Neural cell (in vitro differentiated cells): ENCODE data around the gene ATP5ME. TPM values are rescaled to one million over a fixed set of nuclear protein-coding genes. Genes with fewer than 3 reads are reported as not detected.

Experiments
- H2AFZ ChIP-seq: fragments of 200-600, 300-800 bp; sonication (generic), shearing (Covaris generic); 2 replicates; pipeline ENCODE4 v1.6.0; 2014; ENCODE audit warnings: low read depth, mild to moderate bottlenecking, antibody characterized with exemption, low read length, moderate library complexity
- H3F3A ChIP-seq: fragments of 200-600 bp; shearing (Covaris generic); 2 replicates; pipeline ENCODE4 v1.6.1; 2016; ENCODE audit warnings: mild to moderate bottlenecking, moderate library complexity, mixed read lengths, antibody characterized with exemption, low read length; ENCODE audit not compliant: insufficient read depth, poor library complexity, severe bottlenecking
- H3K27ac ChIP-seq: fragments of 200-600, 300-800 bp; sonication (generic), shearing (Covaris generic); 2 replicates; pipeline ENCODE4 v1.5.1; 2014; ENCODE audit warnings: mild to moderate bottlenecking, low read length, moderate library complexity
- H3K27me3 ChIP-seq: fragments of 300-800, 200-600 bp; sonication (generic), shearing (Covaris generic); 2 replicates; pipeline ENCODE4 v1.6.0; 2014; ENCODE audit warnings: mild to moderate bottlenecking, low read depth, low read length, moderate library complexity; ENCODE audit not compliant: insufficient read depth
- H3K36me3 ChIP-seq: fragments of 300-800, 200-600 bp; sonication (generic), shearing (Covaris generic); 2 replicates; pipeline ENCODE4 v1.5.1; 2014; ENCODE audit warnings: mild to moderate bottlenecking, antibody characterized with exemption, low read length, moderate library complexity; ENCODE audit not compliant: insufficient read depth
- H3K4me2 ChIP-seq: fragments of 300-800, 200-600 bp; sonication (generic), shearing (Covaris generic); 2 replicates; pipeline ENCODE4 v1.6.0; 2014; ENCODE audit warnings: mild to moderate bottlenecking, low read length
- H3K4me3 ChIP-seq: fragments of 300-800, 200-600 bp; sonication (generic), shearing (Covaris generic); 2 replicates; pipeline ENCODE4 v1.5.1; 2014; ENCODE audit warnings: mild to moderate bottlenecking, low read length, moderate library complexity
- H3K79me2 ChIP-seq: fragments of 200-600 bp; shearing (Covaris generic); replicated peaks from 2 replicates; pipeline ENCODE4 v1.6.0; 2014; ENCODE audit warnings: mild to moderate bottlenecking, low read length, moderate library complexity; ENCODE audit not compliant: insufficient read depth
- H3K9ac ChIP-seq: fragments of 300-800, 200-600 bp; sonication (generic), shearing (Covaris generic); 2 replicates; pipeline ENCODE4 v1.6.1; 2016; ENCODE audit warnings: mild to moderate bottlenecking, low read length, mixed read lengths
- H3K9me2 ChIP-seq: fragments of 200-600 bp; shearing (Covaris generic); 2 replicates; pipeline ENCODE4 v1.6.1; 2016; ENCODE audit warnings: mild to moderate bottlenecking, low read length, mixed read lengths; ENCODE audit not compliant: insufficient read depth
- H3K9me3 ChIP-seq: fragments of 200-600, 300-800 bp; sonication (generic), shearing (Covaris generic); 2 replicates; pipeline ENCODE4 v1.6.1; 2016; ENCODE audit warnings: mild to moderate bottlenecking, mixed run types, low read length, moderate library complexity, mixed read lengths
- H4K20me1 ChIP-seq: fragments of 200-600 bp; shearing (Covaris generic); 2 replicates; pipeline ENCODE4 v1.6.1; 2016; ENCODE audit warnings: mild to moderate bottlenecking, mixed run types; ENCODE audit not compliant: insufficient read depth
- EP300 ChIP-seq: fragments of 450-650 bp; conservative IDR thresholded peaks from 2 replicates; pipeline ENCODE4 v1.6.1; 2014; ENCODE audit warnings: antibody characterized with exemption, mild to moderate bottlenecking, moderate library complexity; ENCODE audit not compliant: poor library complexity, severe bottlenecking
- EZH2 ChIP-seq: fragments of 200-600, 300-800 bp; shearing (Covaris generic), sonication (generic); IDR thresholded peaks from 2 replicates; pipeline ENCODE4 v1.6.1; 2014; ENCODE audit warnings: antibody characterized with exemption, low read length, borderline replicate concordance, mild to moderate bottlenecking; ENCODE audit not compliant: insufficient read depth, poor library complexity, severe bottlenecking
- MXI1 ChIP-seq: fragments of 450-650 bp; conservative IDR thresholded peaks from 2 replicates; pipeline ENCODE4 v1.6.1; 2014; ENCODE audit warnings: antibody characterized with exemption, mild to moderate bottlenecking; ENCODE audit not compliant: poor library complexity, severe bottlenecking
- POLR2AphosphoS5 ChIP-seq: IDR thresholded peaks from 2 replicates; pipeline ENCODE4 v1.6.1; 2012
- RAD21 ChIP-seq: fragments of 450-650 bp; conservative IDR thresholded peaks from 2 replicates; pipeline ENCODE4 v1.6.1; 2014; ENCODE audit warnings: antibody characterized with exemption, mild to moderate bottlenecking, moderate library complexity
- SMC3 ChIP-seq: fragments of 450-650 bp; conservative IDR thresholded peaks from 2 replicates; pipeline ENCODE4 v1.6.1; 2014; ENCODE audit warnings: antibody characterized with exemption, mild to moderate bottlenecking, moderate library complexity; ENCODE audit not compliant: poor library complexity
- TAF1 ChIP-seq: IDR thresholded peaks from 2 replicates; pipeline ENCODE4 v1.6.1; 2012; ENCODE audit warnings: low read depth
- polyA plus RNA-seq: library from polyadenylated mRNA; depleted of rRNA; stranded (reverse); fragments of >200 nt; gene quantifications from 2 replicates; pipeline ENCODE4 v1.2.3, GENCODE V29; 2014
- TF ChIP-seq, protein P1 (sequence below): IDR thresholded peaks from 2 replicates; pipeline ENCODE4 v1.6.1; 2012; ENCODE audit warnings: borderline replicate concordance
- TF ChIP-seq, protein P2 (sequence below): fragments of 450-650 bp; IDR thresholded peaks from 2 replicates; pipeline ENCODE4 v1.5.1; 2014; ENCODE audit warnings: antibody characterized with exemption, mild to moderate bottlenecking, moderate library complexity; ENCODE audit not compliant: poor library complexity, severe bottlenecking

The ATP5ME gene
- polyA plus RNA-seq, 1 donor from 2014 or later = 156 TPM

DNA sequence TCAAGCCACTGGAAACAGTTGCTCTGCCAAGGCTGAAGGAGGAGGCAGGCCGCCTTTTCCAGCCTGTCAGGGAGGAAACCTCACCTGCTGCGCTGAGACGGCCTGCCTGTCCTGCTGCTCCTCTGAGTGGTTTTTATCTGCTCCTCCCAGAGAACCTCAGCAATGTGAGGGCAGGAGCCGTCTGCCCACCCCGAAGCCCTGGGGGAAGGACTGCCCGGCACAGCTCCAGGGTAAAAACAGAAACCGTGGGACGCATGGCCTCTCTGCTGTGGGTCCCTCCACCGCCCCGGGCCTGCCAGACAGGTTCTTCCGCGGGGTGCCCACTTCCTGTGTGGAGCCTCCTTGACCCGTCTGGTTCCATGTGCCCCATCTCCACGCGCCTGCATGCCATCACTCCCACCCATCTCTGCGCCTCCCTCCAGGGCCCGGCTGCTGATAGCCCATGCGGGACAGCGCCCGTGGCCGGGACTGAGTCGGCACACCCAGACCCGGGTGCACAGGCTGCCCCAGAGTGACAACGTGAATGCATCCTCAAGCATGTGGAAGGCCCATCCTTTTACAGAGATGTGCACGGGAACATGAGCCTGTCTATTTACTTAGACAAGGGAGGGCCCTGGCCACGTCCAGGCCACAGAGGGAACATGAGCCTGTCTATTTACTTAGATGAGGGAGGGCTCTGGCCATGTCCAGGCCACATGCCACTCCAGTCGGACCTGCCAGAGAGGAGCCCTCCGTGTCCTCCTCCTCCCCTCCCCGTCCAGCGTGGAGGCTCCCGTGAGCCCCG, 18.9 kb upstream of the ATP5ME start:
- Histone ChIP-seq H3K9me3 (no peaks in the 10 kb centered on the region), H3K4me3 (no peak overlapping the region), H3K9ac (no peak overlapping the region), H3K27me3 (peaks cover 7% of the 10 kb centered on the region), H3F3A (no peaks in the 10 kb centered on the region), H3K27ac (no peak overlapping the region), H3K79me2 (no peaks in the 10 kb centered on the region), H2AFZ (no peak overlapping the region), H4K20me1 (no peaks in the 10 kb centered on the region), H3K36me3 (no peaks in the 10 kb centered on the region), H3K9me2 (no peaks in the 10 kb centered on the region), H3K4me2 (no peak overlapping the region)
- no peak for TF ChIP-seq POLR2AphosphoS5
- no peak for TF ChIP-seq EP300
- TF ChIP-seq, protein P1, sequence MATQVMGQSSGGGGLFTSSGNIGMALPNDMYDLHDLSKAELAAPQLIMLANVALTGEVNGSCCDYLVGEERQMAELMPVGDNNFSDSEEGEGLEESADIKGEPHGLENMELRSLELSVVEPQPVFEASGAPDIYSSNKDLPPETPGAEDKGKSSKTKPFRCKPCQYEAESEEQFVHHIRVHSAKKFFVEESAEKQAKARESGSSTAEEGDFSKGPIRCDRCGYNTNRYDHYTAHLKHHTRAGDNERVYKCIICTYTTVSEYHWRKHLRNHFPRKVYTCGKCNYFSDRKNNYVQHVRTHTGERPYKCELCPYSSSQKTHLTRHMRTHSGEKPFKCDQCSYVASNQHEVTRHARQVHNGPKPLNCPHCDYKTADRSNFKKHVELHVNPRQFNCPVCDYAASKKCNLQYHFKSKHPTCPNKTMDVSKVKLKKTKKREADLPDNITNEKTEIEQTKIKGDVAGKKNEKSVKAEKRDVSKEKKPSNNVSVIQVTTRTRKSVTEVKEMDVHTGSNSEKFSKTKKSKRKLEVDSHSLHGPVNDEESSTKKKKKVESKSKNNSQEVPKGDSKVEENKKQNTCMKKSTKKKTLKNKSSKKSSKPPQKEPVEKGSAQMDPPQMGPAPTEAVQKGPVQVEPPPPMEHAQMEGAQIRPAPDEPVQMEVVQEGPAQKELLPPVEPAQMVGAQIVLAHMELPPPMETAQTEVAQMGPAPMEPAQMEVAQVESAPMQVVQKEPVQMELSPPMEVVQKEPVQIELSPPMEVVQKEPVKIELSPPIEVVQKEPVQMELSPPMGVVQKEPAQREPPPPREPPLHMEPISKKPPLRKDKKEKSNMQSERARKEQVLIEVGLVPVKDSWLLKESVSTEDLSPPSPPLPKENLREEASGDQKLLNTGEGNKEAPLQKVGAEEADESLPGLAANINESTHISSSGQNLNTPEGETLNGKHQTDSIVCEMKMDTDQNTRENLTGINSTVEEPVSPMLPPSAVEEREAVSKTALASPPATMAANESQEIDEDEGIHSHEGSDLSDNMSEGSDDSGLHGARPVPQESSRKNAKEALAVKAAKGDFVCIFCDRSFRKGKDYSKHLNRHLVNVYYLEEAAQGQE = no peak
- no peak for TF ChIP-seq SMC3
- no peak for TF ChIP-seq TAF1
- TF ChIP-seq, protein P2, sequence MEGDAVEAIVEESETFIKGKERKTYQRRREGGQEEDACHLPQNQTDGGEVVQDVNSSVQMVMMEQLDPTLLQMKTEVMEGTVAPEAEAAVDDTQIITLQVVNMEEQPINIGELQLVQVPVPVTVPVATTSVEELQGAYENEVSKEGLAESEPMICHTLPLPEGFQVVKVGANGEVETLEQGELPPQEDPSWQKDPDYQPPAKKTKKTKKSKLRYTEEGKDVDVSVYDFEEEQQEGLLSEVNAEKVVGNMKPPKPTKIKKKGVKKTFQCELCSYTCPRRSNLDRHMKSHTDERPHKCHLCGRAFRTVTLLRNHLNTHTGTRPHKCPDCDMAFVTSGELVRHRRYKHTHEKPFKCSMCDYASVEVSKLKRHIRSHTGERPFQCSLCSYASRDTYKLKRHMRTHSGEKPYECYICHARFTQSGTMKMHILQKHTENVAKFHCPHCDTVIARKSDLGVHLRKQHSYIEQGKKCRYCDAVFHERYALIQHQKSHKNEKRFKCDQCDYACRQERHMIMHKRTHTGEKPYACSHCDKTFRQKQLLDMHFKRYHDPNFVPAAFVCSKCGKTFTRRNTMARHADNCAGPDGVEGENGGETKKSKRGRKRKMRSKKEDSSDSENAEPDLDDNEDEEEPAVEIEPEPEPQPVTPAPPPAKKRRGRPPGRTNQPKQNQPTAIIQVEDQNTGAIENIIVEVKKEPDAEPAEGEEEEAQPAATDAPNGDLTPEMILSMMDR = no peak
- no peak for TF ChIP-seq EZH2
- TF ChIP-seq MXI1 = no peak
- no peak for TF ChIP-seq RAD21

DNA sequence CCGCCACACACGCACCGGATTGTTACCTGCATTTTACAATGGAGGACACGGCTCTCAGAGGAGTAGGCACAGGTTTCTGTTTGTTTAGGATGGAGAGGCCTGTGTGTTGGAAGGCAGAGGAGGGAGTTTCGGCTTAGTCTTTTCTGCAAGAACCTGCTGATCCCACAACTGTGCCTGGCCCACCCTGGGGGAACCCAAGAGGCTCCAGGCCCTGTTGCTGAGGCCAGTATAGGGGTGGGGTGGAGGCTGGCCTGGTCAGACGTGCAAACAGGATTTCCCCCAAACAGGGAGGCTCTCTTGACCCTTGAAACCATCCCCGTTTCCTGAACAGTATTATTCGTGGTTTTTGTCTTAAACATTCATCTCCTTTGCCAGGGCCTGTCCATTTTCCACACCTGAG, 15.6 kb upstream of the ATP5ME start:
- no peaks in the 10 kb centered on the region for H3K9me3 ChIP-seq
- peaks cover 7% of the 10 kb centered on the region for H3K27me3 ChIP-seq
- H3K4me2 ChIP-seq = no peak overlapping the region
- H3K36me3 ChIP-seq = no peaks in the 10 kb centered on the region
- H3K9me2 ChIP-seq = no peaks in the 10 kb centered on the region
- H3K9ac ChIP-seq = no peak overlapping the region
- no peak overlapping the region for H3K27ac ChIP-seq
- H4K20me1 ChIP-seq = no peaks in the 10 kb centered on the region
- H2AFZ ChIP-seq = no peak overlapping the region
- H3K4me3 ChIP-seq = no peak overlapping the region
- H3F3A ChIP-seq = no peaks in the 10 kb centered on the region
- H3K79me2 ChIP-seq = no peaks in the 10 kb centered on the region
- TF ChIP-seq EZH2 (no peak), TAF1 (no peak), MXI1 (no peak)
- TF ChIP-seq, protein P1 = no peak
- TF ChIP-seq, protein P2 = no peak
